LNCAP (cell line): ENCODE data around the gene LY6G6C.

Experiments used
- CTCF ChIP-seq: fragments of 450-650 bp; IDR thresholded peaks from 2 replicates; pipeline ENCODE4 v1.5.1; 2017; ENCODE audit warnings: mild to moderate bottlenecking

The LY6G6C gene

GRCh38 chr6:31752739-31753319 is 31.3 kb upstream of the LY6G6C start:
- TF ChIP-seq CTCF, result no peak

DNA sequence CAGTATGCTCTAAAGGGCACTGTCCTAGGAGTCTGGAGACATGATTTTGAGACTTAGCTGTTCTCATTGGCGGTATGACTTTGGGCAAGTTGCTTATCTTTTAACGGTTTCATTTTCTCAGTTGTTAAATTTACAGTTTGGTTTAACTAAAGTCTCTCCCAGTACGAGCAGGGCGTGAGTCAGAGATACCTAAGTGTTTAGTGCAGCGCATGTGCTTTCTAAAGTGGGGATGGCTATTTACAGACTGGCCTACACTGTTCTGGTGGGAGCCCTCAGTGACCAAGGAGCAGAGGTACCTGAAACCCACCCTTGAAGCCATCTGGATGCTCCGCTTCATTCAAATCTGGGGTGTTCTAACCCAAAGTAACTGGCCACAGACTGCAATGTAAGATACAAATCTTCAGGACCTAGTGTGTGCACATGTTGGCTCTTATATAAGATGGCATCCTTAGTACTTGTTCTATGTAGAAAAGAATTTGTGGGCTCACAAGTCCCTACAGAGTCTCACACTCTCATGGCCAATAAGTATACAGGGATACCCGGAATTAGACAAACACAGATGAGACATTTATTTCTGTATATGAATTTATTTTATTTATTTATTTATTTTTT is 29.0 kb upstream of the LY6G6C start:
- TF ChIP-seq CTCF, result no peak

GRCh38 chr6:31749301-31750036 is 27.9 kb upstream of the LY6G6C start:
- no peak for TF ChIP-seq CTCF

- TF ChIP-seq CTCF, result no peak
Measured at GRCh38 chr6:31744422-31744821, 22.9 kb upstream of the LY6G6C start.

GRCh38 chr6:31742894-31743293 is 21.3 kb upstream of the LY6G6C start:
- no peak for TF ChIP-seq CTCF

- no peak for TF ChIP-seq CTCF
Measured at GRCh38 chr6:31741815-31742214, 20.3 kb upstream of the LY6G6C start.

GRCh38 chr6:31740397-31741223 is 19.1 kb upstream of the LY6G6C start:
- TF ChIP-seq CTCF, result no peak
